SK-N-SH (cell line): ENCODE results near the gene CRK.

Experiments
- EP300 ChIP-seq, 2 experiments: IDR thresholded peaks; 2 replicates each; pipeline versions ENCODE4 v1.4.0 to v1.6.1; 2012; ENCODE audit warnings: borderline replicate concordance in 1 of 2, low read depth in 1 of 2, low read length in 1 of 2
- FOSL2 ChIP-seq: IDR thresholded peaks from 2 replicates; pipeline ENCODE4 v1.4.0; 2012; ENCODE audit warnings: low read depth, mild to moderate bottlenecking, moderate library complexity, borderline replicate concordance
- FOXJ3 ChIP-seq: sonication (generic); formaldehyde crosslinking; IDR thresholded peaks from 2 replicates; pipeline ENCODE4 v1.5.1; 2020; ENCODE audit warnings: mild to moderate bottlenecking, missing genetic modification reagents
- FOXM1 ChIP-seq: IDR thresholded peaks from 2 replicates; pipeline ENCODE4 v1.4.0; 2012; ENCODE audit warnings: low read depth, mild to moderate bottlenecking
- TF ChIP-seq, protein P1 (sequence below): fragments of 200-600 bp; sonication (generic); IDR thresholded peaks from 2 replicates; pipeline ENCODE4 v1.6.1; 2017; ENCODE audit warnings: antibody characterized with exemption, mild to moderate bottlenecking, moderate library complexity
- TF ChIP-seq, protein P2 (sequence below): fragments of 150-350 bp; IDR thresholded peaks from 2 replicates; pipeline ENCODE4 v1.6.1; 2016; ENCODE audit warnings: mild to moderate bottlenecking, low read depth, low read length
- TF ChIP-seq, protein P3 (sequence below): IDR thresholded peaks from 2 replicates; pipeline ENCODE4 v1.6.1; 2012; ENCODE audit warnings: mild to moderate bottlenecking, low read depth, low read length, moderate library complexity

DNA sequence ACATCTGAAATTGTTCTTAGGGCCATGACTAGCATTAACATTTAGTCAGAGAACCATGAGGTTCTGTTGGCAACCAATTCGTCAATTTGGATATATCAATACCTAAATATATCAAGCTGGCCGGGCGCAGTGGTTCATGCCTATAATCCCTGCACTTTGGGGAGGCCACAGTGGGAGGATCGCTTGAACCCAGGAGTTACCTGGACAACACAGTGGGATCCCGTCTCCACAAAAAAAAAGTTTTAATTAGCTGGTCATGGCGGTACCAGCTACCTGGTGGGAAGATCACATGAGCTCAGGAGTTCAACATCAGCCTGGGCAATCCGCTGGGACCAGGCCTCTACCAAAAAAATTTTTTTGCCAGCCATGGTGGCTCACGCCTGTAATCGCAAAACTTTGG is 64.5 kb downstream of the CRK start:
- TF ChIP-seq FOSL2 (no peak), EP300 (IDR thresholded peaks at IDR 0.05; ENCODE audit: borderline replicate concordance in 1 of 2, low read depth in 1 of 2, low read length in 1 of 2) (no peak), FOXM1 (no peak), FOXJ3 (CRISPR knock-in tag) (no peak)
- TF ChIP-seq, protein P1, sequence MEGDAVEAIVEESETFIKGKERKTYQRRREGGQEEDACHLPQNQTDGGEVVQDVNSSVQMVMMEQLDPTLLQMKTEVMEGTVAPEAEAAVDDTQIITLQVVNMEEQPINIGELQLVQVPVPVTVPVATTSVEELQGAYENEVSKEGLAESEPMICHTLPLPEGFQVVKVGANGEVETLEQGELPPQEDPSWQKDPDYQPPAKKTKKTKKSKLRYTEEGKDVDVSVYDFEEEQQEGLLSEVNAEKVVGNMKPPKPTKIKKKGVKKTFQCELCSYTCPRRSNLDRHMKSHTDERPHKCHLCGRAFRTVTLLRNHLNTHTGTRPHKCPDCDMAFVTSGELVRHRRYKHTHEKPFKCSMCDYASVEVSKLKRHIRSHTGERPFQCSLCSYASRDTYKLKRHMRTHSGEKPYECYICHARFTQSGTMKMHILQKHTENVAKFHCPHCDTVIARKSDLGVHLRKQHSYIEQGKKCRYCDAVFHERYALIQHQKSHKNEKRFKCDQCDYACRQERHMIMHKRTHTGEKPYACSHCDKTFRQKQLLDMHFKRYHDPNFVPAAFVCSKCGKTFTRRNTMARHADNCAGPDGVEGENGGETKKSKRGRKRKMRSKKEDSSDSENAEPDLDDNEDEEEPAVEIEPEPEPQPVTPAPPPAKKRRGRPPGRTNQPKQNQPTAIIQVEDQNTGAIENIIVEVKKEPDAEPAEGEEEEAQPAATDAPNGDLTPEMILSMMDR: no peak
- TF ChIP-seq, protein P2, sequence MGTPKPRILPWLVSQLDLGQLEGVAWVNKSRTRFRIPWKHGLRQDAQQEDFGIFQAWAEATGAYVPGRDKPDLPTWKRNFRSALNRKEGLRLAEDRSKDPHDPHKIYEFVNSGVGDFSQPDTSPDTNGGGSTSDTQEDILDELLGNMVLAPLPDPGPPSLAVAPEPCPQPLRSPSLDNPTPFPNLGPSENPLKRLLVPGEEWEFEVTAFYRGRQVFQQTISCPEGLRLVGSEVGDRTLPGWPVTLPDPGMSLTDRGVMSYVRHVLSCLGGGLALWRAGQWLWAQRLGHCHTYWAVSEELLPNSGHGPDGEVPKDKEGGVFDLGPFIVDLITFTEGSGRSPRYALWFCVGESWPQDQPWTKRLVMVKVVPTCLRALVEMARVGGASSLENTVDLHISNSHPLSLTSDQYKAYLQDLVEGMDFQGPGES: no peak
- TF ChIP-seq, protein P3, sequence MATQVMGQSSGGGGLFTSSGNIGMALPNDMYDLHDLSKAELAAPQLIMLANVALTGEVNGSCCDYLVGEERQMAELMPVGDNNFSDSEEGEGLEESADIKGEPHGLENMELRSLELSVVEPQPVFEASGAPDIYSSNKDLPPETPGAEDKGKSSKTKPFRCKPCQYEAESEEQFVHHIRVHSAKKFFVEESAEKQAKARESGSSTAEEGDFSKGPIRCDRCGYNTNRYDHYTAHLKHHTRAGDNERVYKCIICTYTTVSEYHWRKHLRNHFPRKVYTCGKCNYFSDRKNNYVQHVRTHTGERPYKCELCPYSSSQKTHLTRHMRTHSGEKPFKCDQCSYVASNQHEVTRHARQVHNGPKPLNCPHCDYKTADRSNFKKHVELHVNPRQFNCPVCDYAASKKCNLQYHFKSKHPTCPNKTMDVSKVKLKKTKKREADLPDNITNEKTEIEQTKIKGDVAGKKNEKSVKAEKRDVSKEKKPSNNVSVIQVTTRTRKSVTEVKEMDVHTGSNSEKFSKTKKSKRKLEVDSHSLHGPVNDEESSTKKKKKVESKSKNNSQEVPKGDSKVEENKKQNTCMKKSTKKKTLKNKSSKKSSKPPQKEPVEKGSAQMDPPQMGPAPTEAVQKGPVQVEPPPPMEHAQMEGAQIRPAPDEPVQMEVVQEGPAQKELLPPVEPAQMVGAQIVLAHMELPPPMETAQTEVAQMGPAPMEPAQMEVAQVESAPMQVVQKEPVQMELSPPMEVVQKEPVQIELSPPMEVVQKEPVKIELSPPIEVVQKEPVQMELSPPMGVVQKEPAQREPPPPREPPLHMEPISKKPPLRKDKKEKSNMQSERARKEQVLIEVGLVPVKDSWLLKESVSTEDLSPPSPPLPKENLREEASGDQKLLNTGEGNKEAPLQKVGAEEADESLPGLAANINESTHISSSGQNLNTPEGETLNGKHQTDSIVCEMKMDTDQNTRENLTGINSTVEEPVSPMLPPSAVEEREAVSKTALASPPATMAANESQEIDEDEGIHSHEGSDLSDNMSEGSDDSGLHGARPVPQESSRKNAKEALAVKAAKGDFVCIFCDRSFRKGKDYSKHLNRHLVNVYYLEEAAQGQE: no peak
